ENCODE results near the gene ACTN4. TPM values are rescaled to one million over a fixed set of nuclear protein-coding genes. Genes with fewer than 3 reads are reported as not detected.

ACTN4 gene
- total and polyA plus RNA-seq, 2 experiments from 2014 or later = 59.3 to 321 TPM

- H3K27me3 ChIP-seq = no peaks in the 10 kb centered on the region
- H2AFZ ChIP-seq = no peak overlapping the region
- H3K27ac ChIP-seq = peak overlapping the region; percentile 30
- no peaks in the 10 kb centered on the region for H4K20me1 ChIP-seq (ENCODE audit: insufficient read depth, poor library complexity, severe bottlenecking)
- no peaks in the 10 kb centered on the region for H3K36me3 ChIP-seq (replicated peaks; ENCODE audit: insufficient read depth, low read depth)
- no peak overlapping the region for H3K4me2 ChIP-seq
- no peaks in the 10 kb centered on the region for H3K9me3 ChIP-seq (ENCODE audit: low read depth)
- no peak overlapping the region for H3K4me3 ChIP-seq
- no peaks in the 10 kb centered on the region for H3K9me2 ChIP-seq (replicated peaks; ENCODE audit: insufficient read depth)
- H3K4me1 ChIP-seq (ENCODE audit: insufficient read depth) = peaks cover 3% of the 10 kb centered on the region
- TF ChIP-seq CTCF (IDR thresholded peaks at IDR 0.05; ENCODE audit: poor library complexity) (peak; percentile 86), EZH2phosphoT487 (IDR thresholded peaks at IDR 0.05; ENCODE audit: low read depth, severe bottlenecking, unreplicated experiment) (no peak)
- DNase-seq (ENCODE audit: low spot score) = peak; percentile 76
- peaks cover 2% of the 10 kb centered on the region for H3K79me2 ChIP-seq
- WGBS (ENCODE audit: low lambda C conversion rate, missing lambda C conversion rate) = 74% methylated on average over 17 of the region's 17 CpGs
Measured at GRCh38 chr19:38634757-38635482, 12.5 kb upstream of the ACTN4 start.

DNA sequence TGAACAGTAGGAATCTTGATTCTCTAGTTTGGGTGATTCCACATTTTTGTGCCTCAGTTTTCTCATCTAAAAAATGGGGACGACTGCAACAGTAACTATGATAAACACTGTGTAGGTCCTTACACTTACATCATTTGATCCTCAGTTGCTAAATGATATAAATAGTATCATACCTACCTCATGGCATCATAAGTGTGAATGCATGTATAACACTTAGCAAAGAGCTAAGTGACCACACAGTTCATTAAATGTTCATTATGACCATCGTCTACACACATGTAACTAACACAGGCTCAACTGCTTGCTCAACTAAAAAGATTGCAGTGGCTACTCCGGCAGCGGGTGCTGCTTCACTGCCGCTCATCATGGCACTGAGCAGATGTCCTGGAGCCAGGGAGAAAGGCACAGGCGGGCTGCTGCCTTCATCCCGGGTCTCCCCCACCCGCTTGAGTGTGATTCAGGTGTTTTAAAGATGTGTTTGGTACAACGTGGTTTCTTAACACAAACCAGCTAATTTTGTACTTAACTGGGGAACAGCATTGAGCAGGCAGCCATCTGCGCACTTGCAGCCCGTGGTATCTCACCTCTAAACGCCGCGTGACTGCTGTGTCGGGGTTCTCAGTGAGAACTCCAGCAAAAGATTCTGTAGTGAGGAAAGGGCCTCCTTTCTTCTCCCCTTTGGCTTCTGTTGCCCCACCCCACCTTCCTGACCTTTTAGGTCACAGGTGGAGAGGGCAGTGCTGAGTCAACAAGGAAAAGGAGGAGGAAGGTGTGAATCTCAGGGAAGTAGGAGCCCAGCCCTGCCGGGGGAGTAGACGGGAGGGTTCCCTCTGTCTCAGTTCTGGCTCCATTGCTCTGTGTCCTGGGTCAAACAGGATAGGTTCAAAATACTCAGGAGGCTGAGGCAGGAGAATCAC lies 11.7 kb upstream of the ACTN4 start:
- H3K27me3 ChIP-seq = no peaks in the 10 kb centered on the region
- H3K4me2 ChIP-seq = no peak overlapping the region
- no peak for TF ChIP-seq EZH2 (IDR thresholded peaks at IDR 0.05; ENCODE audit: borderline replicate concordance)
- H3K4me3 ChIP-seq = no peak overlapping the region
- WGBS (ENCODE audit: low lambda C conversion rate, missing lambda C conversion rate) = 85% methylated on average over 17 of the region's 17 CpGs
- H3K4me1 ChIP-seq (ENCODE audit: insufficient read depth) = peaks cover 3% of the 10 kb centered on the region
- no peaks in the 10 kb centered on the region for H3K9me2 ChIP-seq (replicated peaks; ENCODE audit: insufficient read depth)
- peaks cover 2% of the 10 kb centered on the region for H3K79me2 ChIP-seq
- no peaks in the 10 kb centered on the region for H3K36me3 ChIP-seq (replicated peaks; ENCODE audit: insufficient read depth, low read depth)
- H2AFZ ChIP-seq = no peak overlapping the region
- H4K20me1 ChIP-seq (ENCODE audit: insufficient read depth, poor library complexity, severe bottlenecking) = no peaks in the 10 kb centered on the region
- no peak for DNase-seq (ENCODE audit: low spot score)
- H3K27ac ChIP-seq = peak overlapping the region; percentile 57
- no peaks in the 10 kb centered on the region for H3K9me3 ChIP-seq (ENCODE audit: low read depth)

GRCh38 chr19:38638461-38638860 lies 9.0 kb upstream of the ACTN4 start:
- H3K4me2 ChIP-seq = no peak overlapping the region
- WGBS (ENCODE audit: low lambda C conversion rate, missing lambda C conversion rate) = 96% methylated on average over 3 of the region's 3 CpGs
- no peaks in the 10 kb centered on the region for H3K36me3 ChIP-seq (replicated peaks; ENCODE audit: insufficient read depth, low read depth)
- no peak overlapping the region for H3K27ac ChIP-seq
- no peak overlapping the region for H3K4me3 ChIP-seq
- H3K9me2 ChIP-seq (replicated peaks; ENCODE audit: insufficient read depth) = no peaks in the 10 kb centered on the region
- H2AFZ ChIP-seq = no peak overlapping the region
- no peak for TF ChIP-seq EZH2 (IDR thresholded peaks at IDR 0.05; ENCODE audit: borderline replicate concordance)
- TF ChIP-seq EZH2phosphoT487 (IDR thresholded peaks at IDR 0.05; ENCODE audit: low read depth, severe bottlenecking, unreplicated experiment) = no peak
- TF ChIP-seq CTCF (IDR thresholded peaks at IDR 0.05; ENCODE audit: poor library complexity) = no peak
- H4K20me1 ChIP-seq (ENCODE audit: insufficient read depth, poor library complexity, severe bottlenecking) = no peaks in the 10 kb centered on the region
- H3K4me1 ChIP-seq (ENCODE audit: insufficient read depth) = no peaks in the 10 kb centered on the region
- no peaks in the 10 kb centered on the region for H3K9me3 ChIP-seq (ENCODE audit: low read depth)
- DNase-seq (ENCODE audit: low spot score) = no peak
- H3K79me2 ChIP-seq = peaks cover 2% of the 10 kb centered on the region
- no peaks in the 10 kb centered on the region for H3K27me3 ChIP-seq

- 93% methylated on average over 2 of the region's 2 CpGs for WGBS (ENCODE audit: low lambda C conversion rate, missing lambda C conversion rate)
- H2AFZ ChIP-seq = no peak overlapping the region
- H3K4me3 ChIP-seq = no peak overlapping the region
- DNase-seq (ENCODE audit: low spot score) = no peak
- TF ChIP-seq EZH2phosphoT487 (IDR thresholded peaks at IDR 0.05; ENCODE audit: low read depth, severe bottlenecking, unreplicated experiment) (no peak), EZH2 (IDR thresholded peaks at IDR 0.05; ENCODE audit: borderline replicate concordance) (no peak), CTCF (IDR thresholded peaks at IDR 0.05; ENCODE audit: poor library complexity) (no peak)
- no peaks in the 10 kb centered on the region for H3K4me1 ChIP-seq (ENCODE audit: insufficient read depth)
- no peaks in the 10 kb centered on the region for H3K36me3 ChIP-seq (replicated peaks; ENCODE audit: insufficient read depth, low read depth)
- H3K4me2 ChIP-seq = no peak overlapping the region
- no peaks in the 10 kb centered on the region for H3K9me3 ChIP-seq (ENCODE audit: low read depth)
- no peak overlapping the region for H3K27ac ChIP-seq
- H3K79me2 ChIP-seq = peaks cover 2% of the 10 kb centered on the region
- no peaks in the 10 kb centered on the region for H3K27me3 ChIP-seq
- H3K9me2 ChIP-seq (replicated peaks; ENCODE audit: insufficient read depth) = no peaks in the 10 kb centered on the region
- no peaks in the 10 kb centered on the region for H4K20me1 ChIP-seq (ENCODE audit: insufficient read depth, poor library complexity, severe bottlenecking)
Measured at GRCh38 chr19:38639679-38640078, 7.8 kb upstream of the ACTN4 start.

All from hepatocyte (in vitro differentiated cells).